ENCODE results near the gene MYO7A.

- TF ChIP-seq EZH2 (IDR thresholded peaks at IDR 0.05; ENCODE audit: insufficient read depth, poor library complexity, severe bottlenecking) (no peak), EZH2phosphoT487 (IDR thresholded peaks at IDR 0.05; ENCODE audit: insufficient read depth, low read depth) (no peak)
Measured at GRCh38 chr11:77129842-77130756, 2.1 kb downstream of the MYO7A start.
